H9 (cell line): Measurements from ENCODE around the gene LRP5. TPM values are rescaled to one million over a fixed set of nuclear protein-coding genes. Genes with fewer than 3 reads are reported as not detected.

ENCODE experiments used
- DNase-seq: peaks from one replicate; pipeline ENCODE4 v3.0.0-alpha.2; 2017
- H2AFZ ChIP-seq: one replicate; pipeline ENCODE4 v1.6.1; 2013; ENCODE audit warnings: mild to moderate bottlenecking, low read length, control low read depth, moderate library complexity
- H2AK5ac ChIP-seq: 2 replicates; pipeline ENCODE4 v1.6.1; 2013; ENCODE audit warnings: low read length, control low read depth, mixed read lengths; ENCODE audit not compliant: insufficient read length
- H2BK120ac ChIP-seq: one replicate; pipeline ENCODE4 v1.6.1; 2013; ENCODE audit warnings: low read depth, mild to moderate bottlenecking, low read length, control low read depth, inconsistent platforms; ENCODE audit not compliant: poor library complexity, severe bottlenecking
- H2BK12ac ChIP-seq: 2 replicates; pipeline ENCODE4 v1.6.1; 2013; ENCODE audit warnings: low read length, control low read depth, mixed read lengths, low read depth; ENCODE audit not compliant: insufficient read length
- H2BK15ac ChIP-seq: 2 replicates; pipeline ENCODE4 v1.6.1; 2013; ENCODE audit warnings: low read depth, low read length, control low read depth
- H2BK20ac ChIP-seq: one replicate; pipeline ENCODE4 v1.6.1; 2013; ENCODE audit warnings: low read depth, mild to moderate bottlenecking, low read length, control low read depth, inconsistent platforms; ENCODE audit not compliant: poor library complexity, severe bottlenecking
- H2BK5ac ChIP-seq: 2 replicates; pipeline ENCODE4 v1.6.1; 2013; ENCODE audit warnings: low read length, control low read depth, mixed read lengths; ENCODE audit not compliant: insufficient read length
- H3K14ac ChIP-seq: 2 replicates; pipeline ENCODE4 v1.6.1; 2013; ENCODE audit warnings: low read length, control low read depth; ENCODE audit not compliant: insufficient read depth
- H3K18ac ChIP-seq: 2 replicates; pipeline ENCODE4 v1.6.1; 2013; ENCODE audit warnings: low read depth, mild to moderate bottlenecking, mixed read lengths, low read length, control low read depth; ENCODE audit not compliant: insufficient read length
- H3K23ac ChIP-seq: 2 replicates; pipeline ENCODE4 v1.6.1; 2013; ENCODE audit warnings: low read length, control low read depth, mixed read lengths, low read depth; ENCODE audit not compliant: insufficient read length
- H3K23me2 ChIP-seq: 2 replicates; pipeline ENCODE4 v1.6.1; 2013; ENCODE audit warnings: low read depth, mild to moderate bottlenecking, mixed read lengths, low read length, control low read depth; ENCODE audit not compliant: insufficient read length, poor library complexity, severe bottlenecking
- H3K27ac ChIP-seq: 2 replicates; pipeline ENCODE4 v1.5.1; 2013; ENCODE audit warnings: low read length, control low read depth, mixed read lengths, low read depth; ENCODE audit not compliant: insufficient read length
- H3K27me3 ChIP-seq: 2 replicates; pipeline ENCODE4 v1.6.1; 2013; ENCODE audit warnings: low read length, control low read depth, inconsistent platforms; ENCODE audit not compliant: insufficient read depth
- H3K4ac ChIP-seq: 2 replicates; pipeline ENCODE4 v1.6.1; 2013; ENCODE audit warnings: low read depth, mild to moderate bottlenecking, control low read depth, inconsistent platforms, low read length, moderate library complexity
- H3K4me1 ChIP-seq: 2 replicates; pipeline ENCODE4 v1.6.1; 2013; ENCODE audit warnings: low read length, control low read depth, inconsistent platforms; ENCODE audit not compliant: insufficient read depth
- H3K4me2 ChIP-seq: 2 replicates; pipeline ENCODE4 v1.6.1; 2013; ENCODE audit warnings: low read length, control low read depth, mixed read lengths; ENCODE audit not compliant: insufficient read length, insufficient read depth
- H3K56ac ChIP-seq: 2 replicates; pipeline ENCODE4 v1.6.1; 2013; ENCODE audit warnings: low read depth, mild to moderate bottlenecking, mixed read lengths, low read length, control low read depth; ENCODE audit not compliant: insufficient read length
- H3K79me1 ChIP-seq: 2 replicates; pipeline ENCODE4 v1.6.1; 2013; ENCODE audit warnings: low read depth, mild to moderate bottlenecking, moderate library complexity, low read length, control low read depth, inconsistent platforms; ENCODE audit not compliant: insufficient read depth, poor library complexity, severe bottlenecking
- H3K79me2 ChIP-seq: 2 replicates; pipeline ENCODE4 v1.6.1; 2013; ENCODE audit warnings: low read length, control low read depth, inconsistent platforms; ENCODE audit not compliant: insufficient read depth
- H3K9ac ChIP-seq: 2 replicates; pipeline ENCODE4 v1.6.1; 2013; ENCODE audit warnings: low read length, control low read depth, mixed read lengths; ENCODE audit not compliant: insufficient read length; ENCODE audit errors: extremely low read depth
- H3K9me3 ChIP-seq: one replicate; pipeline ENCODE4 v1.6.1; 2013; ENCODE audit warnings: low read depth, low read length, inconsistent platforms; ENCODE audit not compliant: control insufficient read depth
- H3T11ph ChIP-seq: one replicate; pipeline ENCODE4 v1.6.1; 2013; ENCODE audit warnings: mild to moderate bottlenecking, low read length, control low read depth, inconsistent platforms
- H4K20me1 ChIP-seq: one replicate; pipeline ENCODE4 v1.6.1; 2013; ENCODE audit not compliant: control insufficient read depth, insufficient read length, insufficient read depth
- H4K5ac ChIP-seq: 2 replicates; pipeline ENCODE4 v1.6.1; 2013; ENCODE audit warnings: low read depth, mild to moderate bottlenecking, mixed read lengths, low read length, control low read depth; ENCODE audit not compliant: insufficient read length
- H4K8ac ChIP-seq: replicated peaks from 2 replicates; pipeline ENCODE4 v1.6.1; 2013; ENCODE audit warnings: low read length, control low read depth, mixed read lengths, low read depth; ENCODE audit not compliant: insufficient read length
- H4K91ac ChIP-seq: 2 replicates; pipeline ENCODE4 v1.6.1; 2013; ENCODE audit warnings: low read depth, mild to moderate bottlenecking, moderate library complexity, mixed read lengths, low read length, control low read depth; ENCODE audit not compliant: insufficient read length
- H3K27ac Mint-ChIP-seq, 3 experiments: 2 replicates in 2 of 3; 3 replicates in 1 of 3; pipeline ENCODE4 v1.8.0; 2020 to 2021; ENCODE audit warnings: mixed read lengths in 3 of 3, mild to moderate bottlenecking in 1 of 3, moderate library complexity in 1 of 3
- H3K27me3 Mint-ChIP-seq: 2 replicates; pipeline ENCODE4 v1.8.0; 2021; ENCODE audit warnings: low read depth, mild to moderate bottlenecking, moderate library complexity, mixed read lengths
- H3K36me3 Mint-ChIP-seq, 3 experiments: 2 replicates in 2 of 3; 3 replicates in 1 of 3; pipeline ENCODE4 v1.8.0; 2020 to 2021; ENCODE audit warnings: low read depth in 3 of 3, mixed read lengths in 3 of 3; ENCODE audit not compliant: insufficient read depth in 1 of 3
- H3K4me1 Mint-ChIP-seq, 2 experiments: 2 replicates each; pipeline ENCODE4 v1.8.0; 2020; ENCODE audit warnings: mixed read lengths in 2 of 2
- H3K4me3 Mint-ChIP-seq, 2 experiments: 2 replicates in 1 of 2; 3 replicates in 1 of 2; pipeline ENCODE4 v1.8.0; 2020 to 2021; ENCODE audit warnings: mild to moderate bottlenecking in 2 of 2, mixed read lengths in 2 of 2, moderate library complexity in 1 of 2
- H3K9me3 Mint-ChIP-seq, 2 experiments: 2 replicates in 1 of 2; 3 replicates in 1 of 2; pipeline ENCODE4 v1.8.0; 2020; ENCODE audit warnings: mild to moderate bottlenecking in 2 of 2, mixed read lengths in 2 of 2, moderate library complexity in 1 of 2
- CTCF ChIP-seq: fragments of 200-600 bp; sonication (generic); conservative IDR thresholded peaks from 3 replicates; pipeline ENCODE4 v1.8.0; 2021; ENCODE audit warnings: antibody characterized with exemption, mild to moderate bottlenecking
- WGBS: extraction: QIAGEN DNeasy Blood & Tissue Kit; methylation state at CpG from one replicate; pipeline ENCODE4 v1.1.7; 2013; ENCODE audit warnings: missing lambda C conversion rate, low lambda C conversion rate, mixed read lengths; ENCODE audit not compliant: insufficient read length; ENCODE audit errors: extremely low coverage; 5-methylcytosine and 5-hydroxymethylcytosine counted together
- total RNA-seq: library from RNA; stranded (reverse); gene quantifications from 2 replicates; pipeline ENCODE4 v1.2.1, GENCODE V29; 2021

LRP5 gene
- total RNA-seq, 1 experiment from 2014 or later = 38.4 TPM

- Histone ChIP-seq H3K27me3 (no peaks in the 10 kb centered on the region), H4K20me1 (no peaks in the 10 kb centered on the region), H3K23me2 (no peaks in the 10 kb centered on the region), H3K9me3 (peaks cover 5% of the 10 kb centered on the region), H3K14ac (no peak overlapping the region), H4K91ac (no peak overlapping the region), H3K4me2 (no peak overlapping the region), H2AFZ (no peak overlapping the region), H2BK12ac (no peak overlapping the region), H3K4ac (no peak overlapping the region), H4K8ac (no peak overlapping the region), H3K27ac (no peak overlapping the region), H2BK20ac (no peak overlapping the region), H2BK120ac (no peak overlapping the region), H3K79me2 (no peaks in the 10 kb centered on the region), H3K18ac (no peak overlapping the region), H3K56ac (no peak overlapping the region), H3T11ph (no peak overlapping the region), H3K79me1 (no peaks in the 10 kb centered on the region), H2AK5ac (no peak overlapping the region), H3K23ac (no peak overlapping the region), H4K5ac (no peak overlapping the region), H3K4me1 (no peaks in the 10 kb centered on the region; the same call in 1 of the 2 replicates), H2BK5ac (no peak overlapping the region), H2BK15ac (no peak overlapping the region), H3K9ac (no peak overlapping the region)
- peak; percentile 19; the same call in 2 of the 3 replicates for TF ChIP-seq CTCF
- H3K36me3 Mint-ChIP-seq = peaks cover 10 to 21% (median 14%) of the 10 kb centered on the region in 3 experiments
- no peak for DNase-seq
- peaks cover 5% of the 10 kb centered on the region for H3K27me3 Mint-ChIP-seq
- no CpG with 5 or more reads among the region's 12 CpGs for WGBS
- no peak overlapping the region for H3K4me3 Mint-ChIP-seq
- no peak overlapping the region for H3K27ac Mint-ChIP-seq
- H3K4me1 Mint-ChIP-seq = peaks cover 0 to 2% of the 10 kb centered on the region in 2 experiments; a peak in 1 of 4 replicates
- H3K9me3 Mint-ChIP-seq = peaks cover 19 to 22% of the 10 kb centered on the region in 2 experiments
Observed at GRCh38 chr11:68300076-68300830, 12.1 kb upstream of the LRP5 start.
